Measurements from ENCODE around the gene POLK. TPM values are rescaled to one million over a fixed set of nuclear protein-coding genes. Genes with fewer than 3 reads are reported as not detected.
"Not testable (repeated sequence)": the region's sequence is repeated elsewhere in the genome, so short reads cannot be mapped to it uniquely, and the experiment has no call there.

Gene POLK
- total RNA-seq, 1 experiment from 2014 or later: 30.2 TPM

GRCh38 chr5:75608870-75609269 is 97.2 kb downstream of the POLK start:
- intact Hi-C loops (cut with micrococcal nuclease): no loop called here
- Mint-ChIP-seq H3K4me3 (ENCODE audit: unreplicated experiment) (no peak overlapping the region), H3K4me1 (ENCODE audit: insufficient read depth, unreplicated experiment) (no peaks in the 10 kb centered on the region), H3K27ac (ENCODE audit: low read depth, unreplicated experiment) (no peak overlapping the region), H3K36me3 (ENCODE audit: insufficient read depth, unreplicated experiment) (peaks cover 8% of the 10 kb centered on the region), H3K9me3 (ENCODE audit: unreplicated experiment) (no peaks in the 10 kb centered on the region), H3K27me3 (ENCODE audit: insufficient read depth, unreplicated experiment) (no peaks in the 10 kb centered on the region)
- no peak for TF ChIP-seq CTCF (IDR thresholded peaks at IDR 0.05; ENCODE audit: unreplicated experiment)
- no peak for DNase-seq (ENCODE audit: unreplicated experiment)
- BruUV-seq (replicated peaks): no TSS peak
- CTCF ChIA-PET: interaction anchor here (0.6 to 1.2 kb wide), 2 partner anchors 201 to 1844 kb away, joined by 3 to 4 read pairs; no protein-coding TSS in a partner anchor
- POLR2A ChIA-PET: interaction anchor here (0.9 kb wide), 1 partner anchor 10 kb away, joined by 4 read pairs; no protein-coding TSS in a partner anchor

GRCh38 chr5:75610201-75610600 is 98.5 kb downstream of the POLK start:
- CTCF ChIA-PET: no interaction called here
- TF ChIP-seq CTCF (IDR thresholded peaks at IDR 0.05; ENCODE audit: unreplicated experiment): no peak
- intact Hi-C loops (cut with micrococcal nuclease): no loop called here
- Mint-ChIP-seq H3K27me3 (ENCODE audit: insufficient read depth, unreplicated experiment) (no peaks in the 10 kb centered on the region), H3K9me3 (ENCODE audit: unreplicated experiment) (no peaks in the 10 kb centered on the region), H3K4me1 (ENCODE audit: insufficient read depth, unreplicated experiment) (no peaks in the 10 kb centered on the region), H3K4me3 (ENCODE audit: unreplicated experiment) (no peak overlapping the region), H3K36me3 (ENCODE audit: insufficient read depth, unreplicated experiment) (peaks cover 7% of the 10 kb centered on the region), H3K27ac (ENCODE audit: low read depth, unreplicated experiment) (no peak overlapping the region)
- DNase-seq (ENCODE audit: unreplicated experiment): no peak
- no TSS peak for BruUV-seq (replicated peaks)
- POLR2A ChIA-PET: no interaction called here

GRCh38 chr5:75610859-75611310 is 99.2 kb downstream of the POLK start:
- DNase-seq (ENCODE audit: unreplicated experiment); H3K27me3 Mint-ChIP-seq (ENCODE audit: insufficient read depth, unreplicated experiment); H3K27ac Mint-ChIP-seq (ENCODE audit: low read depth, unreplicated experiment); H3K4me3 Mint-ChIP-seq (ENCODE audit: unreplicated experiment); BruUV-seq (replicated peaks); POLR2A ChIA-PET; intact Hi-C loops (cut with micrococcal nuclease); H3K9me3 Mint-ChIP-seq (ENCODE audit: unreplicated experiment); CTCF ChIA-PET; H3K4me1 Mint-ChIP-seq (ENCODE audit: insufficient read depth, unreplicated experiment); H3K36me3 Mint-ChIP-seq (ENCODE audit: insufficient read depth, unreplicated experiment): not testable (repeated sequence)

- H3K4me1 Mint-ChIP-seq (ENCODE audit: insufficient read depth, unreplicated experiment): no peaks in the 10 kb centered on the region
- POLR2A ChIA-PET: no interaction called here
- no peak within 1 kb of the TSS for H3K4me3 Mint-ChIP-seq (ENCODE audit: unreplicated experiment)
- no TSS peak for BruUV-seq (replicated peaks)
- CTCF ChIA-PET: no interaction called here
- no peak for TF ChIP-seq CTCF (IDR thresholded peaks at IDR 0.05; ENCODE audit: unreplicated experiment)
- H3K9me3 Mint-ChIP-seq (ENCODE audit: unreplicated experiment): no peaks in the 10 kb centered on the region
- H3K36me3 Mint-ChIP-seq (ENCODE audit: insufficient read depth, unreplicated experiment): peaks cover 7% of the 10 kb centered on the region
- H3K27ac Mint-ChIP-seq (ENCODE audit: low read depth, unreplicated experiment): no peak within 1 kb of the TSS
- DNase-seq (ENCODE audit: unreplicated experiment): no peak
- intact Hi-C loops (cut with micrococcal nuclease): no loop called here
- H3K27me3 Mint-ChIP-seq (ENCODE audit: insufficient read depth, unreplicated experiment): no peaks in the 10 kb centered on the region
Observed at GRCh38 chr5:75611311-75612225, 99.9 kb downstream of the POLK start, which contains the start of gene ANKDD1B. Gene ANKDD1B (plus strand): TSS chr5:75611453. CDS start chr5:75611635, 182 bp downstream.
